Heart right ventricle (tissue), 16 donors: Measurements from ENCODE around the gene IFTAP. TPM values are rescaled to one million over a fixed set of nuclear protein-coding genes. Genes with fewer than 3 reads are reported as not detected.

Experiments used
- ATAC-seq, 8 donors: fragments of 200-7000 bp; cut with Tn5 transposase; one replicate each; pipeline ENCODE4 v1.9.1; 2020; ENCODE audit warnings: mild to moderate bottlenecking in 8 of 8, moderate library complexity in 8 of 8, moderate number of reproducible peaks in 1 of 8
- DNase-seq, 2 donors: peaks; one replicate each; pipeline ENCODE4 v3.0.0-alpha.2; 2020
- H3K27ac ChIP-seq, 10 donors: fragments of 200-600 bp; sonication (generic) in 2 of 10; one replicate each; pipeline versions ENCODE4 v1.5.0 to v1.8.0; 2020 to 2022; ENCODE audit warnings: mild to moderate bottlenecking in 3 of 10
- H3K27me3 ChIP-seq, 7 donors: fragments of 200-600 bp; one replicate each; pipeline ENCODE4 v1.8.0; 2021 to 2022; ENCODE audit warnings: mild to moderate bottlenecking in 2 of 7
- H3K36me3 ChIP-seq, 9 donors: fragments of 200-600 bp; sonication (generic) in 1 of 9; one replicate each; pipeline versions ENCODE4 v1.5.0 to v1.8.0; 2020 to 2022; ENCODE audit warnings: mild to moderate bottlenecking in 2 of 9
- H3K4me1 ChIP-seq, 9 donors: fragments of 200-600 bp; sonication (generic) in 1 of 9; one replicate each; pipeline versions ENCODE4 v1.5.0 to v1.8.0; 2020 to 2022; ENCODE audit warnings: mild to moderate bottlenecking in 4 of 9
- H3K4me3 ChIP-seq, 10 donors: fragments of 200-600 bp; sonication (generic) in 2 of 10; one replicate each; pipeline versions ENCODE4 v1.5.0 to v1.8.0; 2020 to 2022; ENCODE audit warnings: mild to moderate bottlenecking in 7 of 10, moderate library complexity in 2 of 10
- H3K9me3 ChIP-seq, 11 donors: fragments of 200-600 bp in 10 of 11; sonication (generic) in 2 of 11; one replicate each; pipeline versions ENCODE4 v1.5.0 to v1.8.0; 2013 to 2022; ENCODE audit warnings: mild to moderate bottlenecking in 2 of 11, control low read depth in 1 of 11, moderate library complexity in 1 of 11
- CTCF ChIP-seq, 9 donors: fragments of 200-600 bp; sonication (generic) in 2 of 9; IDR thresholded peaks; one replicate each; pipeline versions ENCODE4 v1.5.0 to v1.8.0; 2021 to 2022; ENCODE audit warnings: antibody characterized with exemption in 9 of 9, mild to moderate bottlenecking in 5 of 9, moderate library complexity in 1 of 9
- WGBS, 2 donors: extraction: QIAGEN DNeasy Blood & Tissue Kit; methylation state at CpG; one replicate each; pipeline ENCODE4 v1.1.7; 2013; ENCODE audit warnings: inconsistent platforms in 1 of 2; 5-methylcytosine and 5-hydroxymethylcytosine counted together
- intact Hi-C, 10 donors: fragments of 100-400 bp; cut with DNase I; formaldehyde crosslinking; loops; one replicate each; pipeline versions ENCODE4 v1.11.1 to v1.14.2; 2022
- polyA plus RNA-seq, 2 donors: library from polyadenylated mRNA; stranded (reverse); fragments of 200-250 nt; gene quantifications; one replicate each; pipeline ENCODE4 v1.2.3, GENCODE V29; 2013
- total RNA-seq, 10 donors: library from RNA; stranded (reverse); fragmentation: NEBNext Ultra II Directional in 3 of 10; extraction: Animal tissue kit (Norgen Biotek cat#: 25700) in 3 of 10; gene quantifications; one replicate each; pipeline versions ENCODE4 v1.2.1 to v1.2.4, GENCODE V29; 2021 to 2023
- donor health status: Arrhythmogenic right ventricular cardiomyopathy.
- donor health status: ischemic (EF 13 %, LVEDD 7.1; RV severe dilation, severe dysfunction).
- donor health status: healthy with polysubstance abuse.
- donor health status: DM: no; HTN: yes; CAD: no.
- donor health status: DM: no; HTN: no; CAD: no.
- donor health status: ischemic (EF 25% LVEDD 6.9; RV normal size, moderate dysfunction).
- donor health status: ischemic (EF 25% LVEDD 5.7; RV mildly dilated, moderate dysfunction).
- donor health status: healthy.
- donor health status: DM: yes; HTN: yes; CAD: no.
- donor health status: Ischemic cardiomyopathy.
- donor health status: ischemic (EF 35%, LVEDD 5.7; RV mildly dilated, moderate dysfunction).
- donor health status: nonischemic (EF 11% LVEDD 7.7; RV severe dilation, severe dysfunction).
- donor health status: DM: yes; HTN: yes; CAD: no.
- donor health status: PGD.
- donor health status: ischemic (EF 29% LVEDD 5.4; RV normal size, mild dysfunction).
- donor health status: nonischemic (EF 23%, LVEDD 6.1; RV moderate dilation, normal function).

Gene IFTAP
- total and polyA plus RNA-seq, 12 donors = 33.8 to 54.6 (median 43.1) TPM

- H3K27me3 ChIP-seq = no peaks in the 10 kb centered on the region
- intact Hi-C loops = no loop called here
- WGBS, 2 donors = 13 to 16% methylated on average over 5 of the region's 5 CpGs
- no peaks in the 10 kb centered on the region for H3K9me3 ChIP-seq
- peak overlapping the region in 3 of 10 donors; percentile 34 to 61 (median 58) for H3K27ac ChIP-seq
- H3K36me3 ChIP-seq = no peaks in the 10 kb centered on the region
- peak overlapping the region in 6 of 10 donors; percentile 1 to 38 (median 22) for H3K4me3 ChIP-seq
- no peak for ATAC-seq
- no peak for DNase-seq
- TF ChIP-seq CTCF (IDR thresholded peaks at IDR 0.05) = no peak
- H3K4me1 ChIP-seq = peaks cover 0 to 29% (median 16%) of the 10 kb centered on the region in 9 donors
Observed at GRCh38 chr11:36619502-36619901, 25.2 kb downstream of the IFTAP start.

GRCh38 chr11:36620246-36620645 lies 25.9 kb downstream of the IFTAP start:
- Histone ChIP-seq H3K36me3 (no peaks in the 10 kb centered on the region), H3K4me1 (peaks cover 0 to 29% (median 16%) of the 10 kb centered on the region in 9 donors), H3K27ac (no peak overlapping the region), H3K9me3 (no peaks in the 10 kb centered on the region), H3K4me3 (no peak overlapping the region), H3K27me3 (no peaks in the 10 kb centered on the region)
- intact Hi-C loops = loop anchor here in 6 of 10 donors (5.0 to 10.0 kb wide), 3 partner anchors 53 to 58 kb away; partner anchors contain the start of gene RAG1 (in 2 of the 6)
- no peak for TF ChIP-seq CTCF (IDR thresholded peaks at IDR 0.05)
- no peak for ATAC-seq
- no peak for DNase-seq

GRCh38 chr11:36622431-36623136 lies 28.3 kb downstream of the IFTAP start:
- H3K27me3 ChIP-seq = no peaks in the 10 kb centered on the region
- H3K4me1 ChIP-seq = peaks cover 0 to 26% (median 16%) of the 10 kb centered on the region in 9 donors
- H3K4me3 ChIP-seq = no peak overlapping the region
- intact Hi-C loops = loop anchor here in 7 of 10 donors (1.0 to 10.0 kb wide), 4 partner anchors 55 to 60 kb away; partner anchors contain the start of gene RAG1 (in 2 of the 7)
- 78 to 80% methylated on average over 3 of the region's 3 CpGs for WGBS, 2 donors
- TF ChIP-seq CTCF (IDR thresholded peaks at IDR 0.05) = peak in 7 of 9 donors; percentile 40 to 67 (median 57)
- no peak overlapping the region for H3K27ac ChIP-seq
- H3K9me3 ChIP-seq = no peaks in the 10 kb centered on the region
- H3K36me3 ChIP-seq = no peaks in the 10 kb centered on the region
- ATAC-seq (peak in 3 of 8 donors; percentile 53 to 69 (median 65)), DNase-seq (no peak)

- ATAC-seq (no peak), DNase-seq (no peak)
- H3K4me1 ChIP-seq = peaks cover 0 to 19% (median 16%) of the 10 kb centered on the region in 9 donors
- H3K36me3 ChIP-seq = no peaks in the 10 kb centered on the region
- H3K27me3 ChIP-seq = no peaks in the 10 kb centered on the region
- intact Hi-C loops = loop anchor here in 7 of 10 donors (1.0 to 10.0 kb wide), 4 partner anchors 56 to 61 kb away; partner anchors contain the start of gene RAG1 (in 2 of the 7)
- no peak overlapping the region for H3K4me3 ChIP-seq
- H3K9me3 ChIP-seq = no peaks in the 10 kb centered on the region
- TF ChIP-seq CTCF (IDR thresholded peaks at IDR 0.05) = no peak
- no peak overlapping the region for H3K27ac ChIP-seq
- 97 to 98% methylated on average over 5 of the region's 5 CpGs for WGBS, 2 donors
Observed at GRCh38 chr11:36623494-36623893, 29.2 kb downstream of the IFTAP start.
